Gastroesophageal sphincter (tissue), 4 donors: Measurements from ENCODE around the gene EXOC3L4. TPM values are rescaled to one million over a fixed set of nuclear protein-coding genes. Genes with fewer than 3 reads are reported as not detected.
A peak's percentile ranks its signal among the peaks of the same experiment; 100 is the strongest.

Experiments used
- ATAC-seq: fragments of 150-250 bp; one replicate; pipeline ENCODE4 v1.9.1; 2016; ENCODE audit warnings: mild to moderate bottlenecking, moderate library complexity
- H3K27ac ChIP-seq, 4 donors: fragments of 200-600 bp; sonication (generic) in 3 of 4; 1 replicate in 3 of 4; 2 replicates in 1 of 4; pipeline ENCODE4 v1.5.1; 2016 to 2019
- H3K27me3 ChIP-seq: fragments of 200-600 bp; sonication (generic); one replicate; pipeline ENCODE4 v1.5.1; 2019
- H3K36me3 ChIP-seq, 2 donors: fragments of 200-600 bp; sonication (generic); one replicate each; pipeline ENCODE4 v1.5.1; 2019; ENCODE audit warnings: control low read depth in 1 of 2
- H3K4me1 ChIP-seq, 3 donors: fragments of 200-600 bp; sonication (generic); 1 replicate in 2 of 3; 2 replicates in 1 of 3; pipeline ENCODE4 v1.5.1; 2016 to 2019; ENCODE audit warnings: control low read depth in 2 of 3
- H3K4me3 ChIP-seq, 2 donors: fragments of 200-600 bp; sonication (generic); one replicate each; pipeline ENCODE4 v1.5.1; 2019; ENCODE audit warnings: mild to moderate bottlenecking in 1 of 2, moderate library complexity in 1 of 2
- H3K9me3 ChIP-seq, 3 donors: fragments of 200-600 bp; sonication (generic); one replicate each; pipeline ENCODE4 v1.5.1; 2017 to 2019; ENCODE audit warnings: control low read depth in 2 of 3
- CTCF ChIP-seq, 4 experiments: fragments of 200-600 bp in 2 of 4; fragments of 450-650 bp in 2 of 4; sonication (generic) in 1 of 4; IDR thresholded peaks; one replicate each; pipeline ENCODE4 v1.5.1; 2017 to 2019; ENCODE audit warnings: antibody characterized with exemption in 4 of 4, mild to moderate bottlenecking in 2 of 4, moderate library complexity in 2 of 4
- EP300 ChIP-seq: sonication (generic); formaldehyde crosslinking; IDR thresholded peaks from one replicate; pipeline ENCODE4 v1.6.1; 2017; ENCODE audit warnings: antibody characterized with exemption, mild to moderate bottlenecking
- POLR2A ChIP-seq, 2 donors: fragments of 450-650 bp; IDR thresholded peaks; one replicate each; pipeline ENCODE4 v1.6.1; 2017; ENCODE audit warnings: antibody characterized with exemption in 2 of 2, mild to moderate bottlenecking in 2 of 2, moderate library complexity in 1 of 2
- POLR2AphosphoS5 ChIP-seq: sonication (generic); formaldehyde crosslinking; IDR thresholded peaks from one replicate; pipeline ENCODE4 v1.6.1; 2017; ENCODE audit warnings: antibody characterized with exemption
- WGBS, 2 donors: methylation state at CpG; one replicate each; pipeline ENCODE4 v1.1.5; 2018; ENCODE audit warnings: low coverage in 1 of 2; 5-methylcytosine and 5-hydroxymethylcytosine counted together
- total RNA-seq, 4 donors: library from RNA; depleted of rRNA; stranded (reverse); fragments of >200 nt; gene quantifications; one replicate each; pipeline ENCODE4 v1.1.0, GENCODE V29; 2016

Gene EXOC3L4
- total RNA-seq, 4 donors from 2014 or later = 0.40 to 3.6 (median 0.45) TPM; not detected in 1

GRCh38 chr14:103130017-103130764 is 35.7 kb downstream of the EXOC3L4 start:
- Histone ChIP-seq H3K4me1 (peaks cover 0 to 72% (median 31%) of the 10 kb centered on the region in 3 donors), H3K9me3 (no peaks in the 10 kb centered on the region), H3K36me3 (peaks cover 0 to 57% of the 10 kb centered on the region in 2 donors), H3K4me3 (no peak overlapping the region), H3K27ac (peak overlapping the region in 3 of 4 donors; percentile 63 to 65 (median 65)), H3K27me3 (no peaks in the 10 kb centered on the region)
- no peak for TF ChIP-seq CTCF (IDR thresholded peaks at IDR 0.05)
- TF ChIP-seq POLR2AphosphoS5 = no peak
- TF ChIP-seq EP300 = no peak
- no peak for TF ChIP-seq POLR2A (IDR thresholded peaks at IDR 0.05)
- WGBS, 2 donors = 60 to 90% methylated on average over 1 to 2 of the region's 26 CpGs
- no peak for ATAC-seq

DNA sequence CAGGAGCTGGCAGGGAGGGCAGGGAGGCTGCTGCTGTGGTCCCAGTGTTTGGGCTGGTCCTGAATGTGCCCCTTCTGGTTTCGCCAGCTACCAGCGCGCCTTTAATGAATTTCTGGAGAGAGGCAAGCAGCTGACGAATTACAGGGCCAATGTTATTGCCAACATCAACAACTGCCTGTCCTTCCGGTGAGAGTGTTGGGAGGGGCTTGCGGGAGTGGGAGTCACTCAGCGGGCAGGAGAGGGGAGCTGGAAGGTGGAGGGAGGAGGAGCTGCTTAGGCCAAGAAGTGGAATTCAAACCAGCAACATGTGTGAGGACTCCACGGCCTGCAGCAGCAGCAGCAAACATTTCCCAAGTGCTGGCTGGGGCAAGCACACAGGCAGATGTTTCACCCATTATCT is 36.4 kb downstream of the EXOC3L4 start:
- WGBS, 2 donors = 19% methylated on average over 3 of the region's 8 CpGs; no CpG with 5 or more reads in 1 of the 2 donors
- peak; percentile 77 for ATAC-seq
- no peak overlapping the region for H3K4me3 ChIP-seq
- TF ChIP-seq CTCF (IDR thresholded peaks at IDR 0.05) (no peak), POLR2A (IDR thresholded peaks at IDR 0.05) (no peak), EP300 (no peak), POLR2AphosphoS5 (no peak)
- H3K27me3 ChIP-seq = no peaks in the 10 kb centered on the region
- H3K27ac ChIP-seq = peak overlapping the region in 3 of 4 donors; percentile 63 to 65 (median 65)
- H3K4me1 ChIP-seq = peaks cover 0 to 64% (median 31%) of the 10 kb centered on the region in 3 donors
- H3K36me3 ChIP-seq = peaks cover 0 to 65% of the 10 kb centered on the region in 2 donors
- no peaks in the 10 kb centered on the region for H3K9me3 ChIP-seq

GRCh38 chr14:103131580-103131979 is 37.1 kb downstream of the EXOC3L4 start:
- TF ChIP-seq CTCF (IDR thresholded peaks at IDR 0.05) (no peak), EP300 (no peak), POLR2A (IDR thresholded peaks at IDR 0.05) (no peak), POLR2AphosphoS5 (no peak)
- WGBS, 2 donors = 82% methylated on average over 2 of the region's 9 CpGs; no CpG with 5 or more reads in 1 of the 2 donors
- Histone ChIP-seq H3K4me1 (peaks cover 0 to 58% (median 26%) of the 10 kb centered on the region in 3 donors), H3K9me3 (no peaks in the 10 kb centered on the region), H3K27me3 (no peaks in the 10 kb centered on the region), H3K36me3 (peaks cover 0 to 68% of the 10 kb centered on the region in 2 donors), H3K27ac (peak overlapping the region in 3 of 4 donors; percentile 63 to 65 (median 65)), H3K4me3 (no peak overlapping the region)
- ATAC-seq = no peak

GRCh38 chr14:103132381-103133209 is 38.1 kb downstream of the EXOC3L4 start:
- H3K9me3 ChIP-seq = no peaks in the 10 kb centered on the region
- ATAC-seq = no peak
- H3K4me1 ChIP-seq = peaks cover 0 to 58% (median 25%) of the 10 kb centered on the region in 3 donors
- peak overlapping the region in 1 of 4 donors; percentile 65 for H3K27ac ChIP-seq
- TF ChIP-seq POLR2AphosphoS5 (no peak), POLR2A (IDR thresholded peaks at IDR 0.05) (no peak), CTCF (IDR thresholded peaks at IDR 0.05) (no peak), EP300 (no peak)
- no peaks in the 10 kb centered on the region for H3K27me3 ChIP-seq
- no peak overlapping the region for H3K4me3 ChIP-seq
- H3K36me3 ChIP-seq = peaks cover 0 to 68% of the 10 kb centered on the region in 2 donors
- 74 to 100% methylated on average over 1 to 6 of the region's 39 CpGs for WGBS, 2 donors
